Epidermal melanocyte (primary cell): Measurements from ENCODE around the gene TMED6.

Experiments
- DNase-seq: peaks from one replicate; pipeline ENCODE4 v3.0.0; 2011; ENCODE audit warnings: low spot score; ENCODE audit not compliant: insufficient read length

The TMED6 gene

DNA sequence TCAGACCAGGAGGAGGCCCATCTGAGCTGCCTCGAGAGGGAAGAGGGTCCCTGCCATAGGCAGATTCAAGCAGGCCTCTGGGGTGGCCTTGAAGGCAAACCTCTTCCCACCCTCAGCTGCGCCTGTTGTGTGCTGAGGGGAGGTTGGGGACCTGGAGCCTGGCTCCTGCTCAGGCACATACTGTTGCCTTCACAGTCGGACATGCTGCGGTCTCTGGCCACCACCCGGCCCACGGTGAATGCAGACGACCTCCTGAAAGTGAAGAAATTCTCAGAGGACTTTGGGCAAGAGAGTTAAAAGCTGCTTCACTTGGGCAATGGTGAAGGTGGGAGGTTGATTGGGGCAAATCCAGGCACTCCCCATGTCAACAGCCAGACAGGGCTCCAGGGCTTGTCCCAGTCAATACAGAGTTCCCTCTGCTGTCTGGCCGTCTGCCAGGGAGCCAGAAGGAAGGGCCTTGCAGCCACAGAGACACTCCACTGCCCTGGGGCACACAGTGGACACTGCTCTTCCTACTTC, 27.5 kb downstream of the TMED6 start:
- DNase-seq = no peak

- no peak for DNase-seq
Measured at GRCh38 chr16:69323415-69323814, 28.2 kb downstream of the TMED6 start.

DNA sequence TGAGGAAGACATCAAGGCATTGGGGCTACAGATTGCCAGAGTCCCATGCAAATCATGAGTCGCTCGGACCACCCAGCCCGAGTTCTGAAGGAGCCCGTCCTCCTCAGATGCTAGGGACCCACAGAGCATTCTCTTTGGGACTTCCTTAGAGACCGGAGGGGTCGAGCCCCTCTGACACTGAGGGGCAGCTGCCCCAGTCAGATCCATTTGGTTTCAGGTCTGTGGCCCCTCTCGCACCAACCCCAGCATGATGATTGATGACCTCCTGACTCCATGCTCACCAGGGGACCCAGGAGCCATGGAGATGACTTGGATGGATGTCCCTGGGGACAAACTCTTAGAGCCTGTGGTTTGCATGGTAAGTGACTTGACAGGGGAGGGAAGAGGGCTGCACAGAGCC, 29.2 kb downstream of the TMED6 start:
- DNase-seq = no peak

- no peak for DNase-seq
Measured at GRCh38 chr16:69321080-69321479, 30.5 kb downstream of the TMED6 start.

DNA sequence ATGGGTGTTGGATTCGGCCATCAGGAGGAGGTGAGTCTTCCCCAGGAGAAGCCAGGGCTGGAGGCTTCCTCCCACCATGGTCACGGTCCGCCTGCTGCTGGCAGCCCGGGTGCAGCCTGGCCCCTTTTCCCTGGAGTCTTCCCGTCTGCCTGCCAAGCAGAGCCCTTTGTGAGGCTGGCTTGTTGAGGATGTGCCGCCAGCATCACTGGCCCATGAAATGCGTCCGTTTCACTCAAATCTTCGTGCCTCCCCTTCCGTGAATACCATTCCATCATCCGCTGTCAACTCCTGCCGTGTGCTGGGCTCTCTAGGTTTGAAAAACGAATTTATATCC, 30.9 kb downstream of the TMED6 start:
- DNase-seq = no peak

- no peak for DNase-seq
Measured at GRCh38 chr16:69319826-69320739, 31.5 kb downstream of the TMED6 start.

GRCh38 chr16:69319381-69319780, 32.2 kb downstream of the TMED6 start:
- DNase-seq = no peak

DNA sequence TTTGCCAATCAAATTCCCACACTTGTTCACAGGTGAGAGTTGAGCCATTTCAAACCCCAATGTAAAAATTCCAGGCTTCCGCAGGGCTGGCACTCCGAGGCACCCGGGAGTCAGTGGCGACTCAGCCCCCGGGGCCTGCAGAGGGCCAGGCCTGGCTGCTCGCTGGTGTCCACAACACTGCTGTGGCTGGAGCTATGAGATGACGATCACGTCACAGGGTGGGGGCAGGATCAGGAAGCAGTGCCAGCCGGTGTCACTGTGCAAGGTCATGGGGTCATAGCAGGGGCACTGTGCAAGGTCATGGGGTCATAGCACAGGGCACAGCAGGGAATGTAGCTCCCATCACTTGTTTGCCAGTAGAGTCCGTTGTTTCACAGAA, 32.7 kb downstream of the TMED6 start:
- DNase-seq = no peak

GRCh38 chr16:69318177-69318910, 33.2 kb downstream of the TMED6 start:
- no peak for DNase-seq

DNA sequence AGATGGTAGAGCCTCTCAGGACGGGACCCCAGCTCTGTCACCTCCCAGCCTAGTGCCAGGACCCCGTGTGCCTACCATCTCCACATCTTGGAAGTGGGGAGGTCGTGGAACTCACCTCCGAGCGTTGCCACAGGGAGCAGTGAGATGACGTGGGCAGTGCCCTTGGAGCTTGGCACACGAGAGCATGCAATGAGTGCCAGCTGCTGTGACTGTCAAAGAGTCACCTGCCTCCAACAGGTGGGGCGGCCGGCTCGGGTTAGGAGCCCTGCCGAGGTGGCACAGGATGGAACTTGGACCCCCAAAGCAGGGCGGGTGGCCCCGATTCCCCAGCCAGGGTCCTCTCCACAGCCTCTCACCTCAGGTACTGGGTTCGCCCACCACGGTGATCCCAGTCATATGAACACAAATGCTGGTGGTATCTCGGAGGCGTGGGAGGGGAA, 35.0 kb downstream of the TMED6 start:
- DNase-seq = no peak

DNA sequence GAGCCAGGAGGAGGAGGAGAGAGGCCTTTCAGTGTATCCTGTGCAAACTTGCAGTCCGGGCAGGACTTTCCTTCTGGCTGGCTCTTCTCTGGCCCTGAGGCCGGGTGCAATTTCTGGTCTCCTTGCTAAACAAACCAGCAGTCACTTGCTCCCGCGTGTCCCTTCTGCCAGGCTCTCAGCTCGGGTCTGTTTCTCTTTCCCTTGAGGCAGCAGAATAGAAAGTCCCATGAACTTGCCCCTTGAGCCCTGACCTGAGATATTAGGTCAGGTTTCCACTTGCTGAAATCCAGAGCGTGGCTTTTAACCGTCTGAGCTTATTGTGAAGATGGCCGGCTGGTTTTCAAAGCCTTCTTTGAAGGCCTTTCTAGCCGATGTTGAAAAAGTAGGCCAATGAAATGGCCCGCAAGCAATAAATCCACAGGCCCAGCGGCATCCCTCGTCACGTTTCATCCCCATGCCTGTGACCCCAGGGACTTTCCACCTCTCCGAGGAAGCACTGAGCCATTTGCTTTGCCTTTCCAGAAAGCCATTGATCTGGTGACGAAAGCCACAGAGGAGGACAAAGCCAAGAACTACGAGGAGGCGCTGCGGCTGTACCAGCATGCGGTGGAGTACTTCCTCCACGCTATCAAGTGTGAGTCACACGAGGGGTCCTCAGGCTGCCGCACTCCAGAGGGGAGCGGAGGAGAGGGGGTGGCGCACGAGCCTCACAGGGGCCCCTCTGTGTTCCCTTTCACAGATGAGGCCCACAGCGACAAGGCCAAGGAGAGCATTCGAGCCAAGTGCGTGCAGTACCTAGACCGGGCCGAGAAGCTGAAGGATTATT, 35.9 kb downstream of the TMED6 start:
- no peak for DNase-seq

- no peak for DNase-seq
Measured at GRCh38 chr16:69314534-69314933, 37.1 kb downstream of the TMED6 start.

- no peak for DNase-seq
Measured at GRCh38 chr16:69313469-69313868, 38.1 kb downstream of the TMED6 start.

DNA sequence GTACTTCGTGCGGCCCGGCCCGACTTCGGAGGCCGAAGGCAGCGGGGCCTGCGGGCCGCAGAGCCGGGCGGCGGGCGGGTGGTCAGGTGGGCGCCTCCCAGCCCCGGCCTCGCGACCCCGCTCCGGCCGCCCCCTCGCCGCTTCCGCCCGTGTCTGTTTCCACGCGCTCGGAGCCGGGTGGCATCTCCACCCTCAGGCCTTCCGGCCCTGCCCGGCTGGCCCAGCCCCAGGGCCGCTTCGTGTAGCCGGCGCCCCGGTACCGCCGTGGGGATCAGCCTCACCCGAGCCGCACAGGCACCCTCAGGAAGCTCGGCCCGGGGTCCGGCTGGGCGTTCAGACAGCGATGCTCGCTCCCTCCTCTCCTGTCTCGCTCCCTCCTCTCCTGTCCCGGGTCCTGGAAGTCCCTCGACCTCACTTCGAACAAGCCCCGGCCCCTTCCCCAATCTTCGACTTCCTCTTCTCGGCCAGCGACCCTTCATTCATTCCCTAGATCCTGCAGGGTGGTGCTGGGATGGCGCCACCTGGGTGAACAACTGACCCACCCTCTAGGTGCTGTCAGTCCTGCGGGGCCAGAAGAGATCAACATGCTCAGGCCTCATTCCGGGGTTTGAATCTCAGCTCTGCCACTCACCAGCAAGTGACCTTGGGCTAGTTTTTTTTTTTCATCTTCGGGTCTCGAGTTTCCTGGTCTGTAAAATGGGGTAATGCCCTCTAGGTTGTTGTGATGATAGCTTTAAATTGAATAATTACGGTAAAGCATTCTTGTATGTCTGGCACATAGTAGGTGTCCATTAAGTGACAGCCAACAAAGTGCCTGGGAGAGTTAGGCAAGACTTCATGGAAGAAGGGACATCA, 39.8 kb downstream of the TMED6 start:
- DNase-seq = peak; percentile 16

DNA sequence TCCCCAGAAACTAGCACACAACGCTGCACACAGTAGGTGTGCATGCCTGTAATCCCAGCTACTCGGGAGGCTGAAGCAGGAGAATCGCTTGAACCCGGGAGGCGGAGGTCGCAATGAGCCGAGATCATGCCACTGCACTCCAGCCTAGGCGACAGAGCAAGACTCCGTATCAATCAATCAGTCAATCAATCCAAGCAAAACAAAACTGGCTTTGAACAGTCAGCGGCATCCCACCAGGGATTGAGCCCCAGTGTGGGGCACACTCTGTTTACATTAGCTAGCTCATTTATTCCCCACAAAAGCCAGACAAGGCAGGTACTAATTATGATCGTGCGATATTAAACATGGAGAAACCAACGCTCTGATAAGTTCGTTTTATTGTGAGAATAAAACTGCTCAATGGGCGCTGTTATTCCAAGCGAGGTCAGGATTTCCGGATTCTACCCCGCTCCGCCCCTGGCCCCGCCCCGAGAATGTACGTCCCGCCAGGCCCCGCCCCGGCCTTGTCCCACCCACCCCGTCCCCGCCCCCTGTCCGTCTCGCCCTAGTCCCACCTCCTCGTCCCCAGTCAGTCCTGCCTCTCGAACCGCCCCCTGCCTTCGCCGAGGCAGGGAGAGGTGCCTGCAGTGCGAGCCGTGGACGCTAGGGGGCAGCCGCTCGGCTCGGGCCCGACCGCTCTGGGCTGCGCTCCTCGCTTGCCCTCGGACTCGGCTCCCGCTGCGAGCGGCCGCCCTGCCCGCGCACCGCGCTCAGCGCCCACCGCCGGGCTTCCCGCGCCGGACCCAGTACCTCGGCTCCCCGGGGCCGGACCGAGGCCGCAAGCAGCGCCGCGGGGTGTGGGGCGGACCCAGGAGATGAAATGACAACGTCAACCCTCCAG, 40.7 kb downstream of the TMED6 start, which contains the start of gene VPS4A:
TSS of gene VPS4A (plus strand) at position 698 of the 880 bp plus-strand sequence. CDS start at position 860, 162 bp downstream.
- peak; percentile 89 for DNase-seq

DNA sequence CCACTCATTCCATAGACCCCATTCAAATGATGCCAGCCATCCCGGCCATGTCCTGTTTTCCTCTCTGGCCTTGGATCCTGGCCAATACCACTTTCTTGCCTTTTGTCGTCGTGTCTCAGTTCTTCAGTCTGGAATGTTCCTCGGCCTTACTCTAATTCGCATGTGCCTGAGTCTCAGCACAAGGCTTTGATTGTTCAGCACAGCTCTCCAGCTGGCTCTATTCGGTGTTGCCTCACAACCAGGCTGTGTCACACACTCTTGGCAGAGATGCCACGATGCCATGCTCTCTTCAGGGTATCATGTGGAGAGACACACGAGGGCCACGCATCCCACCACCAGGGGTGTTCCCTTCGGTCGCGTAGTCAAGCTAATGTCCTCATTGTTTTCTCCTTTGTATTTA, 42.3 kb downstream of the TMED6 start:
- no peak for DNase-seq

- DNase-seq = no peak
Measured at GRCh38 chr16:69307856-69308255, 43.7 kb downstream of the TMED6 start.

- no peak for DNase-seq
Measured at GRCh38 chr16:69307091-69307490, 44.5 kb downstream of the TMED6 start.

GRCh38 chr16:69306031-69306430, 45.6 kb downstream of the TMED6 start:
- DNase-seq = no peak

DNA sequence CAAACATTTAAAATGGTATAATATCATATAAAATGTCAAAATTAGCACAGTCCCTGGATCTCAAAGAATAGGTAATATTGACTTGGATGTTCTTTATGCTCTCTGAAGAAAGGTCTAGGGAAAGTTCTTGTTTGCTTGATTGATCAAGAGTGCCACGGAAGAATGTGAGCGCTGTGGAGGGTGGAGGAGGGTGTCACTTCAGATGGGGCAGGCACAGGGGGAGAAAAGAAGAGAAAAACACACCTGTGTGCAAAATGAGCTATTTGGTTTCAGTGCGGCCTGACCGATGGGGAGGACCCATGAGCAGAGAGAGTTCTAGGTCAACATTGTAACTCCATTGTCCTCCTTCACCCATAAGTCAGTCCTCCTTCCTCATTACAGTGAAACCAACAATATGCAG, 49.3 kb downstream of the TMED6 start:
- no peak for DNase-seq
